Panc1 (cell line): ENCODE measurements around the gene VTN. TPM values are rescaled to one million over a fixed set of nuclear protein-coding genes. Genes with fewer than 3 reads are reported as not detected.

Source experiments
- ATAC-seq: fragments of 200-7000 bp; cut with Tn5 transposase; 2 replicates; pipeline ENCODE4 v1.9.1; 2020; ENCODE audit warnings: mild to moderate bottlenecking, moderate library complexity
- BruUV-seq: library from RNA; stranded (reverse); fragments of 400-500 nt; replicated peaks from 2 replicates; lab custom pipeline; 2021; lab: Mats Ljungman, UMichigan
- CTCF ChIA-PET: fragments of 300-600 bp; sonication (Branson Sonifier 250); formaldehyde crosslinking; loops from one replicate; lab custom pipeline; 2022; ENCODE audit warnings: antibody characterized with exemption; lab: Charles Lee
- POLR2A ChIA-PET: fragments of 300-600 bp; sonication (Branson Sonifier 250); formaldehyde crosslinking; loops from one replicate; lab custom pipeline; 2022; ENCODE audit warnings: antibody characterized with exemption; lab: Charles Lee
- DNase-seq: peaks from one replicate; pipeline ENCODE4 v3.0.0-alpha.2; 2010; ENCODE audit warnings: low read depth, low spot score
- H3K27ac ChIP-seq: 2 replicates; pipeline ENCODE4 v1.5.1; 2011; ENCODE audit warnings: mild to moderate bottlenecking, low read length, inconsistent platforms
- H3K27me3 ChIP-seq: fragments of 200-500 bp; sonication (Bioruptor generic); 2 replicates; pipeline ENCODE4 v1.6.0; 2014; ENCODE audit warnings: low read length, inconsistent platforms; ENCODE audit not compliant: control insufficient read depth, insufficient read depth
- H3K36me3 ChIP-seq: fragments of 200-500 bp; sonication (Bioruptor generic); 2 replicates; pipeline ENCODE4 v1.5.1; 2014; ENCODE audit warnings: inconsistent platforms, mild to moderate bottlenecking, low read length, moderate library complexity; ENCODE audit not compliant: control insufficient read depth, insufficient read depth
- H3K4me1 ChIP-seq: 2 replicates; pipeline ENCODE4 v1.5.1; 2011; ENCODE audit warnings: inconsistent platforms, mild to moderate bottlenecking, low read length, moderate library complexity; ENCODE audit not compliant: control insufficient read depth, insufficient read depth
- H3K4me3 ChIP-seq, 2 experiments: 2 replicates each; pipeline ENCODE4 v1.5.1; 2011 to 2012; ENCODE audit warnings: low read depth in 2 of 2, low read length in 2 of 2, mild to moderate bottlenecking in 2 of 2, inconsistent platforms in 1 of 2, moderate library complexity in 1 of 2
- H3K9me3 ChIP-seq: fragments of 200-500 bp; sonication (Bioruptor generic); 2 replicates; pipeline ENCODE4 v1.5.1; 2014; ENCODE audit warnings: low read depth, mild to moderate bottlenecking, inconsistent platforms, low read length, moderate library complexity; ENCODE audit not compliant: control insufficient read depth, insufficient read depth
- CTCF ChIP-seq: fragments of 450-650 bp; IDR thresholded peaks from 2 replicates; pipeline ENCODE4 v1.5.1; 2017; ENCODE audit warnings: mild to moderate bottlenecking
- POLR2AphosphoS5 ChIP-seq: IDR thresholded peaks from 2 replicates; pipeline ENCODE4 v1.6.1; 2012; ENCODE audit warnings: mild to moderate bottlenecking, low read depth, low read length, moderate library complexity
- REST ChIP-seq, 2 experiments: IDR thresholded peaks; 2 replicates each; pipeline ENCODE4 v1.6.1; 2011 to 2012; ENCODE audit warnings: low read depth in 2 of 2, control low read depth in 1 of 2, low read length in 1 of 2, mild to moderate bottlenecking in 1 of 2, moderate library complexity in 1 of 2; ENCODE audit not compliant: insufficient read depth in 1 of 2
- SIN3A ChIP-seq: IDR thresholded peaks from 2 replicates; pipeline ENCODE4 v1.6.1; 2012; ENCODE audit warnings: low read depth, mild to moderate bottlenecking, low read length, moderate library complexity, borderline replicate concordance; ENCODE audit not compliant: insufficient read depth
- TCF7L2 ChIP-seq: IDR thresholded peaks from 2 replicates; pipeline ENCODE4 v1.6.1; 2011; ENCODE audit warnings: mild to moderate bottlenecking, low read depth, low read length, inconsistent platforms
- in situ Hi-C: cut with HindIII; loops from 2 replicates; pipeline ENCODE4 v1.10.0; 2016; ENCODE audit warnings: low sequenced_read_pairs, low pct_unique_long_range_greater_than_20kb
- intact Hi-C: fragments of 100-400 bp; cut with micrococcal nuclease; formaldehyde crosslinking; loops from one replicate; pipeline ENCODE4 v1.10.0; 2022; ENCODE audit not compliant: unreplicated experiment
- total RNA-seq: library from RNA; stranded (reverse); gene quantifications from one replicate; pipeline ENCODE4 v1.2.1, GENCODE V29; 2021; ENCODE audit not compliant: unreplicated experiment

VTN gene
- total RNA-seq, 1 experiment from 2014 or later, result 2.3 TPM

- no peaks in the 10 kb centered on the region for H3K9me3 ChIP-seq
- no peak overlapping the region for H3K27ac ChIP-seq
- H3K27me3 ChIP-seq, result no peaks in the 10 kb centered on the region
- CTCF ChIA-PET, result interaction anchor here (0.7 kb wide), 1 partner anchor 22 kb away, joined by 3 read pairs; no protein-coding TSS in a partner anchor
- no peak for DNase-seq
- BruUV-seq, result no TSS peak
- intact Hi-C loops (no loop called here), in situ Hi-C loops (no loop called here)
- no peak for TF ChIP-seq POLR2AphosphoS5
- TF ChIP-seq TCF7L2, result no peak
- TF ChIP-seq REST (IDR thresholded peaks at IDR 0.05; ENCODE audit: insufficient read depth in 1 of 2, low read depth in 2 of 2, low read length in 1 of 2), result no peak
- TF ChIP-seq SIN3A, result no peak
- TF ChIP-seq CTCF, result no peak
- H3K4me3 ChIP-seq, result no peak overlapping the region
- POLR2A ChIA-PET, result interaction anchor here (0.6 kb wide), 1 partner anchor 64 kb away, joined by 4 read pairs; no protein-coding TSS in a partner anchor
- no peaks in the 10 kb centered on the region for H3K36me3 ChIP-seq
- H3K4me1 ChIP-seq, result peaks cover 8% of the 10 kb centered on the region; the same call in 1 of the 2 replicates
- no peak for ATAC-seq
Observed at GRCh38 chr17:28394337-28395116, 24.4 kb upstream of the VTN start.

GRCh38 chr17:28392491-28392890, 22.4 kb upstream of the VTN start:
- in situ Hi-C loops, result no loop called here
- ChIA-PET POLR2A (no interaction called here), CTCF (no interaction called here)
- no peak for ATAC-seq
- no peak overlapping the region for H3K4me3 ChIP-seq
- no peak for DNase-seq
- BruUV-seq, result no TSS peak
- intact Hi-C loops, result no loop called here
- no peaks in the 10 kb centered on the region for H3K4me1 ChIP-seq
- no peak for TF ChIP-seq TCF7L2
- no peak for TF ChIP-seq SIN3A
- no peak for TF ChIP-seq REST (IDR thresholded peaks at IDR 0.05; ENCODE audit: insufficient read depth in 1 of 2, low read depth in 2 of 2, low read length in 1 of 2)
- TF ChIP-seq POLR2AphosphoS5, result no peak
- TF ChIP-seq CTCF, result no peak
- no peaks in the 10 kb centered on the region for H3K27me3 ChIP-seq
- no peaks in the 10 kb centered on the region for H3K36me3 ChIP-seq
- H3K9me3 ChIP-seq, result no peaks in the 10 kb centered on the region
- no peak overlapping the region for H3K27ac ChIP-seq
